Mesenchymal stem cell (in vitro differentiated cells and primary cell): Measurements from ENCODE around the gene DBNL.
A peak's percentile ranks its signal among the peaks of the same experiment; 100 is the strongest.

Source experiments
- DNase-seq: peaks from one replicate; pipeline ENCODE4 v3.0.0-alpha.2; 2013
- H2AFZ ChIP-seq: one replicate; pipeline ENCODE4 v1.6.1; 2013; ENCODE audit warnings: low read depth, mild to moderate bottlenecking, control low read depth, inconsistent platforms, low read length, moderate library complexity
- H2AK5ac ChIP-seq: 2 replicates; pipeline ENCODE4 v1.6.1; 2013; ENCODE audit warnings: low read length, moderate library complexity, mild to moderate bottlenecking, inconsistent platforms; ENCODE audit not compliant: severe bottlenecking
- H2BK120ac ChIP-seq: one replicate; pipeline ENCODE4 v1.6.1; 2013; ENCODE audit warnings: low read depth, mild to moderate bottlenecking, inconsistent platforms, low read length, moderate library complexity
- H2BK12ac ChIP-seq, 2 experiments: one replicate each; pipeline ENCODE4 v1.6.1; 2013; ENCODE audit warnings: inconsistent platforms in 2 of 2, low read length in 2 of 2, mild to moderate bottlenecking in 2 of 2, moderate library complexity in 2 of 2, control low read depth in 1 of 2
- H2BK15ac ChIP-seq: one replicate; pipeline ENCODE4 v1.6.1; 2013; ENCODE audit warnings: mild to moderate bottlenecking, low read depth, inconsistent platforms; ENCODE audit not compliant: poor library complexity, severe bottlenecking
- H2BK5ac ChIP-seq: 2 replicates; pipeline ENCODE4 v1.6.1; 2013; ENCODE audit warnings: low read depth, mild to moderate bottlenecking, low read length, control low read depth, inconsistent platforms; ENCODE audit not compliant: poor library complexity, severe bottlenecking
- H3K14ac ChIP-seq, 2 experiments: one replicate each; pipeline ENCODE4 v1.6.1; 2013; ENCODE audit warnings: inconsistent platforms in 2 of 2, low read length in 2 of 2, control low read depth in 1 of 2, mild to moderate bottlenecking in 1 of 2, moderate library complexity in 1 of 2
- H3K18ac ChIP-seq, 2 experiments: one replicate each; pipeline ENCODE4 v1.6.1; 2013; ENCODE audit warnings: inconsistent platforms in 2 of 2, low read length in 2 of 2, control low read depth in 1 of 2, low read depth in 1 of 2, mild to moderate bottlenecking in 1 of 2
- H3K23ac ChIP-seq, 2 experiments: one replicate each; pipeline ENCODE4 v1.6.1; 2013; ENCODE audit warnings: inconsistent platforms in 2 of 2, low read length in 2 of 2, mild to moderate bottlenecking in 2 of 2, moderate library complexity in 2 of 2, control low read depth in 1 of 2
- H3K27ac ChIP-seq: 2 replicates; pipeline ENCODE4 v1.5.1; 2013; ENCODE audit warnings: mild to moderate bottlenecking, moderate library complexity, low read length, control low read depth, inconsistent platforms; ENCODE audit not compliant: poor library complexity, severe bottlenecking
- H3K27me3 ChIP-seq, 2 experiments: 2 replicates each; pipeline versions ENCODE4 v1.6.1 to v1.7.0; 2013; ENCODE audit warnings: low read length in 2 of 2, mild to moderate bottlenecking in 2 of 2, moderate library complexity in 2 of 2, control low read depth in 1 of 2, inconsistent platforms in 1 of 2; ENCODE audit not compliant: control insufficient read depth in 1 of 2, insufficient read depth in 1 of 2
- H3K36me3 ChIP-seq, 2 experiments: 2 replicates each; pipeline versions ENCODE4 v1.6.1 to v1.7.0; 2013; ENCODE audit warnings: low read length in 2 of 2, control low read depth in 1 of 2, inconsistent platforms in 1 of 2, low read depth in 1 of 2, mild to moderate bottlenecking in 1 of 2; ENCODE audit not compliant: insufficient read depth in 2 of 2, control insufficient read depth in 1 of 2
- H3K4ac ChIP-seq, 2 experiments: one replicate each; pipeline ENCODE4 v1.6.1; 2013; ENCODE audit warnings: inconsistent platforms in 2 of 2, low read length in 2 of 2, mild to moderate bottlenecking in 2 of 2, moderate library complexity in 2 of 2, control low read depth in 1 of 2, low read depth in 1 of 2
- H3K4me1 ChIP-seq: 2 replicates; pipeline ENCODE4 v1.6.1; 2013; ENCODE audit warnings: low read depth, low read length, control low read depth; ENCODE audit not compliant: control insufficient read depth, insufficient read depth
- H3K4me2 ChIP-seq: 2 replicates; pipeline ENCODE4 v1.6.1; 2013; ENCODE audit warnings: low read length, mild to moderate bottlenecking, inconsistent platforms; ENCODE audit not compliant: poor library complexity, severe bottlenecking
- H3K4me3 ChIP-seq, 2 experiments: 2 replicates each; pipeline versions ENCODE4 v1.5.1 to v1.7.0; 2013; ENCODE audit warnings: low read length in 2 of 2, mild to moderate bottlenecking in 2 of 2, control low read depth in 1 of 2, low read depth in 1 of 2; ENCODE audit not compliant: insufficient read depth in 1 of 2
- H3K79me1 ChIP-seq: replicated peaks from 2 replicates; pipeline ENCODE4 v1.6.1; 2013; ENCODE audit warnings: mild to moderate bottlenecking, control low read depth, low read length, inconsistent platforms; ENCODE audit not compliant: poor library complexity, severe bottlenecking
- H3K9ac ChIP-seq: 2 replicates; pipeline ENCODE4 v1.7.0; 2013; ENCODE audit warnings: mild to moderate bottlenecking, low read length, moderate library complexity
- H3K9me3 ChIP-seq: 2 replicates; pipeline ENCODE4 v1.7.0; 2013; ENCODE audit warnings: mild to moderate bottlenecking, low read length; ENCODE audit not compliant: control insufficient read depth
- H4K8ac ChIP-seq: one replicate; pipeline ENCODE4 v1.6.1; 2013; ENCODE audit warnings: inconsistent platforms, mild to moderate bottlenecking, low read length, moderate library complexity
- H4K91ac ChIP-seq: one replicate; pipeline ENCODE4 v1.6.1; 2013; ENCODE audit warnings: mild to moderate bottlenecking, low read length, inconsistent platforms
- WGBS: methylation state at CpG from one replicate; pipeline ENCODE4 v1.1.7; 2013; ENCODE audit warnings: mixed read lengths; 5-methylcytosine and 5-hydroxymethylcytosine counted together

DBNL gene

GRCh38 chr7:44105832-44106231 is 61.3 kb downstream of the DBNL start:
- Histone ChIP-seq H2BK12ac (peak overlapping the region; percentile 1 to 66), H3K27ac (peak overlapping the region; percentile 42), H3K27me3 (no peaks in the 10 kb centered on the region), H3K14ac (peak overlapping the region in 1 of 2 experiments; percentile 32), H3K4ac (no peak overlapping the region), H3K4me3 (peak overlapping the region; percentile 65 to 91), H3K4me1 (peaks cover 73% of the 10 kb centered on the region), H3K9ac (peak overlapping the region; percentile 88), H3K23ac (no peak overlapping the region), H2AFZ (no peak overlapping the region), H3K36me3 (peaks cover 43 to 49% of the 10 kb centered on the region in 2 experiments), H2BK5ac (no peak overlapping the region), H2BK120ac (no peak overlapping the region), H4K8ac (no peak overlapping the region), H4K91ac (no peak overlapping the region), H2AK5ac (peak overlapping the region; percentile 34), H3K9me3 (no peaks in the 10 kb centered on the region), H2BK15ac (no peak overlapping the region), H3K79me1 (peaks cover 12% of the 10 kb centered on the region), H3K4me2 (peak overlapping the region; percentile 79), H3K18ac (peak overlapping the region; percentile 14 to 75)
- 96% methylated on average over 2 of the region's 2 CpGs for WGBS
- DNase-seq = no peak

GRCh38 chr7:44106311-44107065 is 62.0 kb downstream of the DBNL start:
- Histone ChIP-seq H3K23ac (no peak overlapping the region), H3K27ac (no peak overlapping the region), H2AFZ (no peak overlapping the region), H2BK15ac (peak overlapping the region; percentile 8), H3K27me3 (no peaks in the 10 kb centered on the region), H3K4me2 (peak overlapping the region; percentile 79), H2AK5ac (no peak overlapping the region), H4K91ac (no peak overlapping the region), H2BK5ac (no peak overlapping the region), H3K9me3 (no peaks in the 10 kb centered on the region), H3K4me1 (peaks cover 68% of the 10 kb centered on the region), H4K8ac (no peak overlapping the region), H2BK12ac (no peak overlapping the region), H3K9ac (peak overlapping the region; percentile 88), H3K79me1 (peaks cover 12% of the 10 kb centered on the region), H3K4me3 (peak overlapping the region in 1 of 2 experiments; percentile 91), H2BK120ac (peak overlapping the region; percentile 7), H3K14ac (no peak overlapping the region), H3K18ac (no peak overlapping the region), H3K36me3 (peaks cover 49 to 56% of the 10 kb centered on the region in 2 experiments), H3K4ac (no peak overlapping the region)
- 98% methylated on average over 6 of the region's 10 CpGs for WGBS
- no peak for DNase-seq

GRCh38 chr7:44107116-44107960 is 62.8 kb downstream of the DBNL start:
- Histone ChIP-seq H3K27ac (no peak overlapping the region), H3K9me3 (no peaks in the 10 kb centered on the region), H2AK5ac (no peak overlapping the region), H4K91ac (no peak overlapping the region), H2BK12ac (no peak overlapping the region), H3K36me3 (peaks cover 58 to 64% of the 10 kb centered on the region in 2 experiments), H3K18ac (no peak overlapping the region), H3K14ac (no peak overlapping the region), H2AFZ (no peak overlapping the region), H4K8ac (no peak overlapping the region), H3K79me1 (peaks cover 16% of the 10 kb centered on the region), H3K23ac (no peak overlapping the region), H3K4me3 (peak overlapping the region in 1 of 2 experiments; percentile 13), H3K4ac (no peak overlapping the region), H3K27me3 (no peaks in the 10 kb centered on the region), H2BK120ac (no peak overlapping the region), H2BK5ac (no peak overlapping the region), H3K4me1 (peaks cover 64% of the 10 kb centered on the region), H3K9ac (peak overlapping the region; percentile 38), H2BK15ac (no peak overlapping the region), H3K4me2 (peak overlapping the region; percentile 79)
- DNase-seq = no peak
- 99% methylated on average over 18 of the region's 18 CpGs for WGBS
